ENCODE data around the gene ABTB1. TPM values are rescaled to one million over a fixed set of nuclear protein-coding genes. Genes with fewer than 3 reads are reported as not detected.

ABTB1 gene
- total and polyA plus RNA-seq, 4 donors = 9.7 to 14.1 (median 10.9) TPM

DNA sequence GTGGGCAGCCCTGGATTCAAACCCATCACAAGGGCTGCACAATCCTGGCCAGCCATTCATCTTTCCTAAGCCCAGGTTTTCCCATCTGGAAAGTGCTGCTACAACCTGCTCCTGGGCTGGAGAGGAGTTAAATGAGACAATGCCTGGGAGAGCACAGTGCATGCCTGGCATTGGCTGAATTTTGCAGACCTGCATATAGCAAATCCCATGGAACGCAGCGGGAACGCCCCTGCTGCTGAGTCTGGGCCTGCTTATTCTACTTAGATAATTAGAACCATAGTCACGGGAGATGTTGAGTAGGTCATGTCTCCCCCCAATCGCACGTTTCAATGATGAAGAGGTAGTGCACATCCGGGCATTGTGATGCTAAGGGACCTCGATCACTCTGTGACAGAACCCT lies 46.6 kb downstream of the ABTB1 start:
- H3K4me1 ChIP-seq (ENCODE audit: control insufficient read depth in 4 of 4, insufficient read depth in 4 of 4, low read length in 3 of 4) = peaks cover 0 to 2% (median 0%) of the 10 kb centered on the region in 4 donors
- TF ChIP-seq RXRA (IDR thresholded peaks at IDR 0.05) = no peak
- TF ChIP-seq FOXA2 (IDR thresholded peaks at IDR 0.05) = no peak
- TF ChIP-seq FOXA1 (IDR thresholded peaks at IDR 0.05) = no peak
- no peak for TF ChIP-seq REST (IDR thresholded peaks at IDR 0.05)
- no peak for TF ChIP-seq HNF4A (conservative IDR thresholded peaks at IDR 0.05)
- TF ChIP-seq NR2F2 (IDR thresholded peaks at IDR 0.05) = no peak
- TF ChIP-seq SP1 (IDR thresholded peaks at IDR 0.05) = no peak
- no peak for TF ChIP-seq GABPA (IDR thresholded peaks at IDR 0.05 in 1 of 2, conservative IDR thresholded peaks at IDR 0.05 in 1 of 2)
- TF ChIP-seq, protein P1, sequence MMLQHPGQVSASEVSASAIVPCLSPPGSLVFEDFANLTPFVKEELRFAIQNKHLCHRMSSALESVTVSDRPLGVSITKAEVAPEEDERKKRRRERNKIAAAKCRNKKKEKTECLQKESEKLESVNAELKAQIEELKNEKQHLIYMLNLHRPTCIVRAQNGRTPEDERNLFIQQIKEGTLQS (IDR thresholded peaks at IDR 0.05) = no peak
- TF ChIP-seq YY1 (IDR thresholded peaks at IDR 0.05) = no peak
- no peak for TF ChIP-seq HNF4G (IDR thresholded peaks at IDR 0.05)
- TF ChIP-seq, protein P2, sequence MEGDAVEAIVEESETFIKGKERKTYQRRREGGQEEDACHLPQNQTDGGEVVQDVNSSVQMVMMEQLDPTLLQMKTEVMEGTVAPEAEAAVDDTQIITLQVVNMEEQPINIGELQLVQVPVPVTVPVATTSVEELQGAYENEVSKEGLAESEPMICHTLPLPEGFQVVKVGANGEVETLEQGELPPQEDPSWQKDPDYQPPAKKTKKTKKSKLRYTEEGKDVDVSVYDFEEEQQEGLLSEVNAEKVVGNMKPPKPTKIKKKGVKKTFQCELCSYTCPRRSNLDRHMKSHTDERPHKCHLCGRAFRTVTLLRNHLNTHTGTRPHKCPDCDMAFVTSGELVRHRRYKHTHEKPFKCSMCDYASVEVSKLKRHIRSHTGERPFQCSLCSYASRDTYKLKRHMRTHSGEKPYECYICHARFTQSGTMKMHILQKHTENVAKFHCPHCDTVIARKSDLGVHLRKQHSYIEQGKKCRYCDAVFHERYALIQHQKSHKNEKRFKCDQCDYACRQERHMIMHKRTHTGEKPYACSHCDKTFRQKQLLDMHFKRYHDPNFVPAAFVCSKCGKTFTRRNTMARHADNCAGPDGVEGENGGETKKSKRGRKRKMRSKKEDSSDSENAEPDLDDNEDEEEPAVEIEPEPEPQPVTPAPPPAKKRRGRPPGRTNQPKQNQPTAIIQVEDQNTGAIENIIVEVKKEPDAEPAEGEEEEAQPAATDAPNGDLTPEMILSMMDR (IDR thresholded peaks at IDR 0.05; ENCODE audit: low read depth, low read length, missing input control) = no peak
- TF ChIP-seq JUND (IDR thresholded peaks at IDR 0.05) = no peak
- no peak for TF ChIP-seq ZBTB33 (IDR thresholded peaks at IDR 0.05)
- no peak for TF ChIP-seq RAD21 (IDR thresholded peaks at IDR 0.05)
- TF ChIP-seq TAF1 (conservative IDR thresholded peaks at IDR 0.05) = no peak
- TF ChIP-seq, protein P3, sequence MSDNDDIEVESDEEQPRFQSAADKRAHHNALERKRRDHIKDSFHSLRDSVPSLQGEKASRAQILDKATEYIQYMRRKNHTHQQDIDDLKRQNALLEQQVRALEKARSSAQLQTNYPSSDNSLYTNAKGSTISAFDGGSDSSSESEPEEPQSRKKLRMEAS (IDR thresholded peaks at IDR 0.05) = no peak
- TF ChIP-seq EGR1 (IDR thresholded peaks at IDR 0.05; ENCODE audit: low read depth in 2 of 2) = no peak

More for the DNA sequence above, 46.6 kb downstream of the ABTB1 start:
- Histone ChIP-seq H3K4me3 (ENCODE audit: low read depth in 1 of 3, low read length in 3 of 3) (no peak overlapping the region), H3K27ac (ENCODE audit: low read depth in 1 of 2, low read length in 2 of 2) (no peak overlapping the region), H3K9me3 (ENCODE audit: control insufficient read depth in 4 of 4, low read length in 3 of 4) (no peaks in the 10 kb centered on the region), H3K9ac (ENCODE audit: low read depth in 1 of 2, low read length in 2 of 2) (no peak overlapping the region), H3K36me3 (ENCODE audit: control insufficient read depth in 4 of 4, insufficient read depth in 3 of 4, low read depth in 1 of 4, low read length in 3 of 4) (peaks cover 2 to 52% (median 16%) of the 10 kb centered on the region in 4 donors), H3K27me3 (ENCODE audit: control insufficient read depth in 4 of 4, insufficient read depth in 4 of 4, low read length in 3 of 4) (no peaks in the 10 kb centered on the region)
- WGBS = 98% methylated on average over 8 of the region's 8 CpGs
- no peak for DNase-seq (ENCODE audit: low spot score)

Data from liver (tissue), 9 donors.